ENCODE measurements around the gene TMEM116. TPM values are rescaled to one million over a fixed set of nuclear protein-coding genes. Genes with fewer than 3 reads are reported as not detected.

Gene TMEM116
- total and polyA plus RNA-seq, 10 of the 15 experiments (the other 5 are each of a cell fraction or from before 2014, with no cell fraction given): 6.0 to 25.7 (median 8.5) TPM

GRCh38 chr12:112008918-112009317 is 4.0 kb downstream of the TMEM116 start:
- WGBS (ENCODE audit: insufficient coverage, insufficient replicate concordance, low lambda C conversion rate, missing lambda C conversion rate): 92% methylated on average over 3 of the region's 3 CpGs
- intact Hi-C loops (cut with micrococcal nuclease; ENCODE audit: unreplicated experiment): no loop called here
- H3K79me2 ChIP-seq (ENCODE audit: control insufficient read depth, insufficient read depth, low read length): peaks cover 28% of the 10 kb centered on the region
- H3K4me1 ChIP-seq (ENCODE audit: control insufficient read depth, insufficient read depth, low read length): peaks cover 25% of the 10 kb centered on the region
- TF ChIP-seq, protein P1, sequence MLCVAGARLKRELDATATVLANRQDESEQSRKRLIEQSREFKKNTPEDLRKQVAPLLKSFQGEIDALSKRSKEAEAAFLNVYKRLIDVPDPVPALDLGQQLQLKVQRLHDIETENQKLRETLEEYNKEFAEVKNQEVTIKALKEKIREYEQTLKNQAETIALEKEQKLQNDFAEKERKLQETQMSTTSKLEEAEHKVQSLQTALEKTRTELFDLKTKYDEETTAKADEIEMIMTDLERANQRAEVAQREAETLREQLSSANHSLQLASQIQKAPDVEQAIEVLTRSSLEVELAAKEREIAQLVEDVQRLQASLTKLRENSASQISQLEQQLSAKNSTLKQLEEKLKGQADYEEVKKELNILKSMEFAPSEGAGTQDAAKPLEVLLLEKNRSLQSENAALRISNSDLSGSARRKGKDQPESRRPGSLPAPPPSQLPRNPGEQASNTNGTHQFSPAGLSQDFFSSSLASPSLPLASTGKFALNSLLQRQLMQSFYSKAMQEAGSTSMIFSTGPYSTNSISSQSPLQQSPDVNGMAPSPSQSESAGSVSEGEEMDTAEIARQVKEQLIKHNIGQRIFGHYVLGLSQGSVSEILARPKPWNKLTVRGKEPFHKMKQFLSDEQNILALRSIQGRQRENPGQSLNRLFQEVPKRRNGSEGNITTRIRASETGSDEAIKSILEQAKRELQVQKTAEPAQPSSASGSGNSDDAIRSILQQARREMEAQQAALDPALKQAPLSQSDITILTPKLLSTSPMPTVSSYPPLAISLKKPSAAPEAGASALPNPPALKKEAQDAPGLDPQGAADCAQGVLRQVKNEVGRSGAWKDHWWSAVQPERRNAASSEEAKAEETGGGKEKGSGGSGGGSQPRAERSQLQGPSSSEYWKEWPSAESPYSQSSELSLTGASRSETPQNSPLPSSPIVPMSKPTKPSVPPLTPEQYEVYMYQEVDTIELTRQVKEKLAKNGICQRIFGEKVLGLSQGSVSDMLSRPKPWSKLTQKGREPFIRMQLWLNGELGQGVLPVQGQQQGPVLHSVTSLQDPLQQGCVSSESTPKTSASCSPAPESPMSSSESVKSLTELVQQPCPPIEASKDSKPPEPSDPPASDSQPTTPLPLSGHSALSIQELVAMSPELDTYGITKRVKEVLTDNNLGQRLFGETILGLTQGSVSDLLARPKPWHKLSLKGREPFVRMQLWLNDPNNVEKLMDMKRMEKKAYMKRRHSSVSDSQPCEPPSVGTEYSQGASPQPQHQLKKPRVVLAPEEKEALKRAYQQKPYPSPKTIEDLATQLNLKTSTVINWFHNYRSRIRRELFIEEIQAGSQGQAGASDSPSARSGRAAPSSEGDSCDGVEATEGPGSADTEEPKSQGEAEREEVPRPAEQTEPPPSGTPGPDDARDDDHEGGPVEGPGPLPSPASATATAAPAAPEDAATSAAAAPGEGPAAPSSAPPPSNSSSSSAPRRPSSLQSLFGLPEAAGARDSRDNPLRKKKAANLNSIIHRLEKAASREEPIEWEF (IDR thresholded peaks at IDR 0.05; ENCODE audit: insufficient replicate concordance, low read depth, low read length): no peak
- TF ChIP-seq SMAD5 (IDR thresholded peaks at IDR 0.05; ENCODE audit: low read depth) (no peak), SMC3 (IDR thresholded peaks at IDR 0.05; ENCODE audit: borderline replicate concordance, low read length) (no peak), SP1 (IDR thresholded peaks at IDR 0.05; ENCODE audit: low read depth, low read length) (no peak), BACH1 (IDR thresholded peaks at IDR 0.05; ENCODE audit: borderline replicate concordance) (no peak), FOXM1 (IDR thresholded peaks at IDR 0.05; ENCODE audit: low read depth, low read length) (no peak), RB1 (IDR thresholded peaks at IDR 0.05; ENCODE audit: borderline replicate concordance) (no peak), BCLAF1 (IDR thresholded peaks at IDR 0.05) (no peak)
- H3K27ac ChIP-seq (ENCODE audit: control insufficient read depth, insufficient read depth): no peak overlapping the region
- no peak overlapping the region for H3K4me2 ChIP-seq (ENCODE audit: control insufficient read depth, insufficient read depth)
- ChIA-PET POLR2A (interaction anchor here (0.6 to 0.7 kb wide), 3 partner anchors 376 to 1727 kb away, joined by 3 to 4 read pairs (median 3); no protein-coding TSS in a partner anchor), RAD21 (ENCODE audit: unreplicated experiment) (interaction anchor here (1.3 kb wide), 1 partner anchor 14 kb away, joined by 4 read pairs; no protein-coding TSS in a partner anchor), CTCF (no interaction called here), SMC1A (ENCODE audit: uncharacterized antibody, unreplicated experiment) (no interaction called here)
- in situ Hi-C loops (cut with MboI): no loop called here
- H3K9me3 ChIP-seq (replicated peaks; ENCODE audit: control insufficient read depth, insufficient read depth, low read length): no peaks in the 10 kb centered on the region
- H4K20me1 ChIP-seq (ENCODE audit: control insufficient read depth, insufficient read depth): no peaks in the 10 kb centered on the region
- no peak for FAIRE-seq
- no peak overlapping the region for H2AFZ ChIP-seq (ENCODE audit: control insufficient read depth, low read depth, low read length)
- no peak overlapping the region for H3K9ac ChIP-seq (ENCODE audit: control insufficient read depth, insufficient read depth, low read length)
- no peaks in the 10 kb centered on the region; a peak in 1 of 4 replicates for H3K36me3 ChIP-seq (ENCODE audit: control insufficient read depth in 2 of 2, insufficient read depth in 2 of 2, low read length in 1 of 2)
- H3K4me3 ChIP-seq: no peak overlapping the region
- H3K27me3 ChIP-seq (replicated peaks in 1 of 2; ENCODE audit: control insufficient read depth in 2 of 2, insufficient read depth in 2 of 2, low read length in 1 of 2): no peaks in the 10 kb centered on the region
- DNase-seq (ENCODE audit: low read depth, low spot score): no peak
- ATAC-seq: no peak
- no TSS peak for BruUV-seq (replicated peaks)

Data from GM12878 (cell line).